Measurements from ENCODE around the gene SALL1.

The SALL1 gene

GRCh38 chr16:51155820-51156806 is 5.0 kb upstream of the SALL1 start:
- no peak for DNase-seq

GRCh38 chr16:51155199-51155607 is 4.1 kb upstream of the SALL1 start:
- no peak for DNase-seq

GRCh38 chr16:51154271-51155171 is 3.5 kb upstream of the SALL1 start:
- no peak for DNase-seq

- no peak for DNase-seq
These were observed 2.5 kb upstream of the SALL1 start for GRCh38 chr16:51153577-51154031.

- DNase-seq: no peak
These were observed 1.9 kb upstream of the SALL1 start for GRCh38 chr16:51152691-51153576.

DNA sequence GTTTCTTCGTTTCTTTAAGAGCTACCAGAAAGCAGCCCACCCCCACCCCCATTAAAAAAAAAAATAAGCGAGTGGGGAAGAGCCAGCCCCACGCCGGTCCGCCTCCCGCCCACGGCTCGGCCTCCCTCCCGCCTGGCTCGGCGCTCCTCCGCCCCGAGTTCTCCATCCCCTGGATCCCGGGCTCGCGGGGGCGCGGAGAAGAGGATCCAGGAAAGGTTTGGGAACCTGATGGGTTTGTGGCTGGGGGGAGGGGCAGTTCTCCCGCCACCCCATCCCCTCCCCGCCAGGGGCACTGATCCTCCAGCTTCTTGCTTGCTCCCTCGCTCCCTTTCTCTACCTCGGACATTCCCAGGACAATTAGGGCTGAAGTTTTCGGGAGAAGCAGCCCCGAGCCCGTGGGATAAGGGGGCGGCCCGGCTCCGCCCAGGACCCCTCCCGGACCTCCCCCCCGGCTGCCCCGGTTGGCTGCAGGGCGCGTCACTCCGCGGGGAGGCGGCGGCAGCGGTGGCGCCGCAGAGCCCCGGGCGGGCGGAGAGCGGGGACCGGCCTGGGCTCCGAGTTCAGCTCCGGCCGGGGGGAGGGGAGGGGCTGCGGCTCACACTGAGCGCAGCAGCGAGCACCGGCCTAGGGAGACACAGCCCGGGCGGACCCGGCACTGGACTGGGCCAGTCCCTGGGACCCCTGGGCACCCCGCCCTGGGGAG is 1.0 kb upstream of the SALL1 start:
- no peak for DNase-seq

GRCh38 chr16:51151435-51151960 is 428 bp upstream of the SALL1 start:
- peak; percentile 20 for DNase-seq

- no peak for DNase-seq
These were observed 744 bp downstream of the SALL1 start for GRCh38 chr16:51150165-51150887.

GRCh38 chr16:51149721-51150164 is 1.3 kb downstream of the SALL1 start:
- no peak for DNase-seq

DNA sequence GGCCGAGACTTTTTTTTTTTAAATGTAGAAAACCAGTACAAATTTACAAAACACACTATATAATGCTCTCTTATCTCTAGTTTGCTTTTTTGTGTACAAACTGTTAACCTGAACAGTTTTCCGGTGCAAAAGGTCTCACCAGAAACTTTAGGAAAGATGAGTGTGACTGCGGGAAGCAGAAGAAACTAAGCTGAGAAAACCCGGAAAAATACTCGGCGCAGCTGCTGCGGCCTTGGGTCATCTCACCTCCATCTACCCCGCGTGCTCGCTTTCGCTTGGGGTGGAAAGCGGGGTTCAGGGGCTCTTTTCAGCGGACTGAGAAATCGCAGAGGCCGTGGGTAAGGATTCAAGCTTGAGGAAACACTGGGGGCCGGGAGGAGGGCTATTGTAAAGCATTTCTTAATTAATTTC is 1.8 kb downstream of the SALL1 start:
- no peak for DNase-seq

- no peak for DNase-seq
These were observed 2.3 kb downstream of the SALL1 start for GRCh38 chr16:51148678-51149228.

- no peak for DNase-seq
These were observed 3.0 kb downstream of the SALL1 start for GRCh38 chr16:51147776-51148677.

DNA sequence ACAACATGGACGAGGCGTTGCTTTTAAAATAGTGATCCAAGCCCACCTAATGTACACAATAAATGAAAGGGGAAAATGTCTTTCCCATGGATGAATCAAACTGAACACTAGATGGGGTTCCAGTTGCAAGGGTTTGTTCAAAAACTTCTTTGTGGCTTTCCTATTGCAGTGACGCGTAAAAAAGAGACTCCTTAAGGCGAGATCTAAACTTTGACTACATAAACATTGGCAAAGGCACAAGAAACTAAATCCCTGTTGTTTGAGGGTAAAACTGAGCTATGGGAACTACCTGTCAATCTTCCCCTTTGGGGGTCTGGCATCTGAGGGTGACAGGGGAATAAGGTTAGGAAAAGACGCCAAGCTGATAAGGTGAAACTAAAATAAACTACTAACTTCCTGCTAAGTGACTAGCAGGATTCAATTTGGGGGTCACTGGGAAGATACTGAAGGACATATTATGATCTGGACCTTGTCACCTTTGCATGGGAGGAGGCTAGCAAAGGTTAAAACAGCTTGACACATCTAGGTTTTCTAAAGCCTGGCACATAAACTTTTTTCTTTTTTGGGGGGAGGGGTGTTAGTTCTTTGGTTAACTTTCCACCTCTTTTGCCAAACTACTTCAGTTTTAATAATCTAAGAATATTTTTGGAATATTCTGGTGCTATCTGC is 4.7 kb downstream of the SALL1 start:
- DNase-seq: no peak

- DNase-seq: no peak
These were observed 6.9 kb downstream of the SALL1 start for GRCh38 chr16:51144203-51144602.

DNA sequence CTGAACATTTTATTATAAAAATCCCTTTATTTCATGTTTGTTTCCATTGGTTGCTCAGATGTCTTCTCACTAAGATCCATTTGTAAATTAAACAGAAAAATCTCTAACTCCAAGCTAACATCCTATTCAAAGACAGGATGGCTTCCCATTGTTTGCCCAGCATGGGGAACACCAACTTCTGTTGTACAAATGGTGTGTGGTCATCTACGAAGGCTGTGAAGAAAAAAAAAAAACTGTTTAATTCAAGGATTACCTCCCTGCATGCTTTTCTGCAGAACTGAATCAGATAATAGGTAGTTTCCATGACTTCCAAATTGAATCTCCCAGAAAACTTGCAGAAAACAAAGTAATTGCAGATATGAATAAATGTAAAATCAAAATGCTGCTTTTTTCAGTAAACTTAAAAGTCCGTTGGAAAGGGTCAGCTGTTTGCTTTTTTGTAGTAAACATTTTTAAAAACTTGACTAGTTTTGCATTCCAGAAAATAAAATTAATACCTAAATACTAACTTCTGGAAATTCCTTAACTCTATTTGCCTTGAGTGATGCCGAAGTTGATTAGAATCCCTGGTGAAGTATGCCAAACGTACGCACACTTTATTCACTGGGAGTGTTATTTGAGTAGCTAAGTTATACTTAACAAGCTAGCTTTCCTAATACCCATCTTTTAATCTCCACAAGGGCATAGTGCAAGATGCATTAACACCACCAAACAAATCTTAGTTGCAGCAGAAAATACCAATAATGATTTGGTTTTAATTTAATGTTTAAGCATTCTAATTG is 7.7 kb downstream of the SALL1 start:
- no peak for DNase-seq

DNA sequence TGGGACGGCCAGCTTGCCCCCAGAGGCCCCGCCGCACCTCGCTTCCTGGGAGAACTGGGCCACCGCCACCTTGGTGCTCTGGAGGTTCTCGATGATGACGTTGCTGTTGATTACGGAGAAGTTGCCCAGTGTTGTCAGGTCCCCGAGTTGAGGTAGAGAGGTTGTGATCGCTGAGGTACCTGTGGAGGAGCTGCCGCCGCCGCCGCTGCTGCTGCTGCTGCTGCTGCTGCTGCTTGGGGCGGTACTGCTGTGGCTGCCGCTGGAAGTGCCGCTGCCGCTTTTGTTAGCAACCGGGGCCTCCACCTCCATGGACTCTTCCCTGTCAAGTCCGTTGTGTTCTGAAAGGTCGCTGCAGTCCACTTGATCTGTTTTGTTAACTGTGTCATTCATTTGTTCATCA is 9.5 kb downstream of the SALL1 start:
- DNase-seq: no peak

GRCh38 chr16:51141106-51141505 is 10.0 kb downstream of the SALL1 start:
- no peak for DNase-seq

- DNase-seq: no peak
These were observed 11.0 kb downstream of the SALL1 start for GRCh38 chr16:51140112-51140511.

All from DMS79 (cell line).